Measurements from ENCODE around the gene UTP4.

The UTP4 gene

GRCh38 chr16:69180011-69180338, 47.5 kb downstream of the UTP4 start:
- DNase-seq: no peak

- DNase-seq: no peak
These were observed 50.4 kb downstream of the UTP4 start for GRCh38 chr16:69182730-69183416.

GRCh38 chr16:69186642-69187445, 54.4 kb downstream of the UTP4 start, which contains the start of gene SNTB2:
Gene SNTB2, plus strand, starts transcription at chr16:69187164. Its CDS starts 3 bp downstream, at chr16:69187167.
- peak; percentile 90 for DNase-seq

GRCh38 chr16:69187446-69188235, 55.2 kb downstream of the UTP4 start:
- peak; percentile 25 for DNase-seq

GRCh38 chr16:69188236-69188549, 55.7 kb downstream of the UTP4 start:
- DNase-seq: peak; percentile 52

- DNase-seq: no peak
These were observed 56.3 kb downstream of the UTP4 start for GRCh38 chr16:69188716-69189115.

GRCh38 chr16:69190046-69190588, 57.7 kb downstream of the UTP4 start:
- DNase-seq: no peak

- no peak for DNase-seq
These were observed 58.1 kb downstream of the UTP4 start for GRCh38 chr16:69190598-69190997.

GRCh38 chr16:69191136-69191535, 58.7 kb downstream of the UTP4 start:
- no peak for DNase-seq

GRCh38 chr16:69193855-69194254, 61.4 kb downstream of the UTP4 start:
- DNase-seq: peak; percentile 41

GRCh38 chr16:69194488-69194887, 62.0 kb downstream of the UTP4 start:
- DNase-seq: no peak

GRCh38 chr16:69195369-69196029, 63.0 kb downstream of the UTP4 start:
- DNase-seq: no peak

- no peak for DNase-seq
These were observed 65.1 kb downstream of the UTP4 start for GRCh38 chr16:69197573-69197972.

GRCh38 chr16:69199382-69199781, 66.9 kb downstream of the UTP4 start:
- DNase-seq: no peak

- no peak for DNase-seq
These were observed 68.8 kb downstream of the UTP4 start for GRCh38 chr16:69201291-69201690.

GRCh38 chr16:69201787-69202186, 69.3 kb downstream of the UTP4 start:
- no peak for DNase-seq

GRCh38 chr16:69204172-69204571, 71.7 kb downstream of the UTP4 start:
- no peak for DNase-seq

GRCh38 chr16:69209735-69210134, 77.3 kb downstream of the UTP4 start:
- DNase-seq: no peak

- peak; percentile 56 for DNase-seq
These were observed 85.0 kb downstream of the UTP4 start for GRCh38 chr16:69217433-69217832.

All from hematopoietic multipotent progenitor cell treated with erythropoietin and hydrocortisone succinate and interleukin-3 and kit ligand, for 8 days (in vitro differentiated cells).